ENCODE data around the gene TMEM163.

Gene TMEM163

DNA sequence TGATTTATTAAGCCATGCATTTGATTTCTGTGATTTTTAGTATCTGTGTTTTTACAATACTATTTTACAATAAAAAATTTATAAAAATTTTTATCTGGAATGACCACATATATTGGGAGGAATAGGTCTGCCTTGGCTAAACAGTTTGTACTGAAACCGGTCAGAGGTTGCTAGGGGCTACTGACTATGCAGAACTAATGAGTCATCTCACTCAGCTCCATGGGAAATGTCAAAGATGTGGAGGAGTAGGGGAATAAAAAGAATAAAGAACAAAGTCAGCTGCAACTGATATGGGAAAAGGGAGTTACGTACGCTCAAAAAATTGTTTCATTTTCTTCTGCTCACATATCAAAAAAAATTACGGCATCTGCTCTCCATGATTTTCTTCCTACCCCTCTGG lies 8.6 kb upstream of the TMEM163 start (continued):
- TF ChIP-seq ZNF548 (tag by site-specific recombination; IDR thresholded peaks at IDR 0.05): no peak
- TF ChIP-seq ZNF148 (tag by site-specific recombination; IDR thresholded peaks at IDR 0.05; ENCODE audit: borderline replicate concordance): no peak
- no peak for TF ChIP-seq ZBTB21 (tag by site-specific recombination; IDR thresholded peaks at IDR 0.05)
- no peak for TF ChIP-seq ZNF169 (tag by site-specific recombination; IDR thresholded peaks at IDR 0.05)

DNA sequence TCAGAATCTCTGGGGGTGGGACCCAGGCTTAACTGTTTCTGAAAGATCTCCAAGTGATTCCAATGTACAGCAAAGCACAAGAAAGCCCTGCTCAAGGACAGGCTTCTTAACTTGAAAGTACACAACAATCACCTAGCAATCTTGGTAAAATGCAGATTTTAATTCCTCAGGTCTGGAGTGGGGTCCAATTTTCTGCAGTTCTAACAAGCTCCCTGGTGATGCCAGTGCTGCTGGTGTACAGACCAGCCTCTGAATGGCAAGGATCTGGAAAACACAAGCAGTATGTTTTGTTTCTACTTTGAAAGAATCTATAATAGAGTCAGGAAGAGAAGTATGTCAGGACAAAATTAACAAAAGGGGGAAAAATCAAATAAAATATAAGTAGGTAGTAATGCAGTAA lies 7.8 kb upstream of the TMEM163 start:
- H3K4me1 ChIP-seq (ENCODE audit: control insufficient read depth, insufficient read depth, low read length): no peaks in the 10 kb centered on the region
- TF ChIP-seq ZNF239 (tag by site-specific recombination; IDR thresholded peaks at IDR 0.05) (no peak), ZNF433 (tag by site-specific recombination; IDR thresholded peaks at IDR 0.05; ENCODE audit: low read depth) (no peak), ZNF514 (tag by site-specific recombination; IDR thresholded peaks at IDR 0.05) (no peak), KLF10 (tag by site-specific recombination; IDR thresholded peaks at IDR 0.05) (no peak), ZSCAN16 (tag by site-specific recombination; IDR thresholded peaks at IDR 0.05) (no peak)
- no peak overlapping the region for H3K4me3 ChIP-seq (ENCODE audit: low read depth, low read length)
- no peaks in the 10 kb centered on the region for H3K9me3 ChIP-seq (ENCODE audit: control insufficient read depth, insufficient read depth, low read depth, low read length)
- POLR2A ChIA-PET: no interaction called here
- H3K27ac ChIP-seq (ENCODE audit: extremely low read depth, low read depth, low read length): no peak overlapping the region
- no peaks in the 10 kb centered on the region for H3K36me3 ChIP-seq (ENCODE audit: control insufficient read depth in 2 of 2, insufficient read depth in 1 of 2, low read length in 2 of 2)
- CTCF ChIA-PET: no interaction called here

- Histone ChIP-seq H3K27ac (ENCODE audit: extremely low read depth, low read depth, low read length) (no peak overlapping the region), H3K9me3 (ENCODE audit: control insufficient read depth, insufficient read depth, low read depth, low read length) (no peaks in the 10 kb centered on the region), H3K4me1 (ENCODE audit: control insufficient read depth, insufficient read depth, low read length) (no peaks in the 10 kb centered on the region), H3K36me3 (ENCODE audit: control insufficient read depth in 2 of 2, insufficient read depth in 1 of 2, low read length in 2 of 2) (no peaks in the 10 kb centered on the region), H3K4me3 (ENCODE audit: low read depth, low read length) (no peak overlapping the region)
- ChIA-PET POLR2A (no interaction called here), CTCF (no interaction called here)
- TF ChIP-seq ZNF146 (tag by site-specific recombination; IDR thresholded peaks at IDR 0.05) (no peak), RBAK (tag by site-specific recombination; IDR thresholded peaks at IDR 0.05) (no peak), ZNF132 (tag by site-specific recombination; IDR thresholded peaks at IDR 0.05; ENCODE audit: borderline replicate concordance) (no peak), ZNF292 (tag by site-specific recombination; IDR thresholded peaks at IDR 0.05; ENCODE audit: borderline replicate concordance, low read depth) (no peak)
- TF ChIP-seq, protein P1, sequence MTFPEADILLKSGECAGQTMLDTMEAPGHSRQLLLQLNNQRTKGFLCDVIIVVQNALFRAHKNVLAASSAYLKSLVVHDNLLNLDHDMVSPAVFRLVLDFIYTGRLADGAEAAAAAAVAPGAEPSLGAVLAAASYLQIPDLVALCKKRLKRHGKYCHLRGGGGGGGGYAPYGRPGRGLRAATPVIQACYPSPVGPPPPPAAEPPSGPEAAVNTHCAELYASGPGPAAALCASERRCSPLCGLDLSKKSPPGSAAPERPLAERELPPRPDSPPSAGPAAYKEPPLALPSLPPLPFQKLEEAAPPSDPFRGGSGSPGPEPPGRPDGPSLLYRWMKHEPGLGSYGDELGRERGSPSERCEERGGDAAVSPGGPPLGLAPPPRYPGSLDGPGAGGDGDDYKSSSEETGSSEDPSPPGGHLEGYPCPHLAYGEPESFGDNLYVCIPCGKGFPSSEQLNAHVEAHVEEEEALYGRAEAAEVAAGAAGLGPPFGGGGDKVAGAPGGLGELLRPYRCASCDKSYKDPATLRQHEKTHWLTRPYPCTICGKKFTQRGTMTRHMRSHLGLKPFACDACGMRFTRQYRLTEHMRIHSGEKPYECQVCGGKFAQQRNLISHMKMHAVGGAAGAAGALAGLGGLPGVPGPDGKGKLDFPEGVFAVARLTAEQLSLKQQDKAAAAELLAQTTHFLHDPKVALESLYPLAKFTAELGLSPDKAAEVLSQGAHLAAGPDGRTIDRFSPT (tag by site-specific recombination; IDR thresholded peaks at IDR 0.05): no peak
Observed at GRCh38 chr2:134725876-134726275, 7.1 kb upstream of the TMEM163 start.

- no peaks in the 10 kb centered on the region for H3K36me3 ChIP-seq (ENCODE audit: control insufficient read depth in 2 of 2, insufficient read depth in 1 of 2, low read length in 2 of 2)
- no peaks in the 10 kb centered on the region for H3K4me1 ChIP-seq (ENCODE audit: control insufficient read depth, insufficient read depth, low read length)
- POLR2A ChIA-PET: no interaction called here
- CTCF ChIA-PET: interaction anchor here (0.6 kb wide), 1 partner anchor 16 kb away, joined by 3 read pairs; no protein-coding TSS in a partner anchor
- no peaks in the 10 kb centered on the region for H3K9me3 ChIP-seq (ENCODE audit: control insufficient read depth, insufficient read depth, low read depth, low read length)
- H3K27ac ChIP-seq (ENCODE audit: extremely low read depth, low read depth, low read length): no peak overlapping the region
- no peak overlapping the region for H3K4me3 ChIP-seq (ENCODE audit: low read depth, low read length)
- TF ChIP-seq, protein P2, sequence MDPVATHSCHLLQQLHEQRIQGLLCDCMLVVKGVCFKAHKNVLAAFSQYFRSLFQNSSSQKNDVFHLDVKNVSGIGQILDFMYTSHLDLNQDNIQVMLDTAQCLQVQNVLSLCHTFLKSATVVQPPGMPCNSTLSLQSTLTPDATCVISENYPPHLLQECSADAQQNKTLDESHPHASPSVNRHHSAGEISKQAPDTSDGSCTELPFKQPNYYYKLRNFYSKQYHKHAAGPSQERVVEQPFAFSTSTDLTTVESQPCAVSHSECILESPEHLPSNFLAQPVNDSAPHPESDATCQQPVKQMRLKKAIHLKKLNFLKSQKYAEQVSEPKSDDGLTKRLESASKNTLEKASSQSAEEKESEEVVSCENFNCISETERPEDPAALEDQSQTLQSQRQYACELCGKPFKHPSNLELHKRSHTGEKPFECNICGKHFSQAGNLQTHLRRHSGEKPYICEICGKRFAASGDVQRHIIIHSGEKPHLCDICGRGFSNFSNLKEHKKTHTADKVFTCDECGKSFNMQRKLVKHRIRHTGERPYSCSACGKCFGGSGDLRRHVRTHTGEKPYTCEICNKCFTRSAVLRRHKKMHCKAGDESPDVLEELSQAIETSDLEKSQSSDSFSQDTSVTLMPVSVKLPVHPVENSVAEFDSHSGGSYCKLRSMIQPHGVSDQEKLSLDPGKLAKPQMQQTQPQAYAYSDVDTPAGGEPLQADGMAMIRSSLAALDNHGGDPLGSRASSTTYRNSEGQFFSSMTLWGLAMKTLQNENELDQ (tag by site-specific recombination; IDR thresholded peaks at IDR 0.05; ENCODE audit: low read depth): no peak
- TF ChIP-seq ZNF157 (tag by site-specific recombination; IDR thresholded peaks at IDR 0.05) (no peak), GLI2 (tag by site-specific recombination; IDR thresholded peaks at IDR 0.05; ENCODE audit: borderline replicate concordance, low read depth) (no peak), ZBTB21 (tag by site-specific recombination; IDR thresholded peaks at IDR 0.05) (no peak), KLF7 (tag by site-specific recombination; IDR thresholded peaks at IDR 0.05; ENCODE audit: borderline replicate concordance) (no peak), ZNF449 (tag by site-specific recombination; IDR thresholded peaks at IDR 0.05) (no peak)
Observed at GRCh38 chr2:134724341-134724740, 5.5 kb upstream of the TMEM163 start.
